Lung (tissue), 12 donors: ENCODE measurements around the gene KLK11. TPM values are rescaled to one million over a fixed set of nuclear protein-coding genes. Genes with fewer than 3 reads are reported as not detected.
A peak's percentile ranks its signal among the peaks of the same experiment; 100 is the strongest.

Experiments
- ATAC-seq: fragments of 200-7000 bp; cut with Tn5 transposase; one replicate; pipeline ENCODE4 v1.9.1; 2020; ENCODE audit warnings: moderate number of reproducible peaks; ENCODE audit not compliant: insufficient read depth, low FRiP score
- DNase-seq, 3 donors: peaks; one replicate each; pipeline ENCODE4 v3.0.0-alpha.2; 2013 to 2017
- H3K27ac ChIP-seq, 2 donors: one replicate each; pipeline ENCODE4 v1.5.1; 2013; ENCODE audit warnings: mild to moderate bottlenecking in 2 of 2, moderate library complexity in 2 of 2, control low read depth in 1 of 2, inconsistent platforms in 1 of 2, low read depth in 1 of 2, low read length in 1 of 2
- H3K27me3 ChIP-seq, 3 donors: one replicate each; pipeline ENCODE4 v1.5.1; 2013; ENCODE audit warnings: low read length in 2 of 3; ENCODE audit not compliant: control insufficient read depth in 3 of 3, insufficient read depth in 3 of 3
- H3K36me3 ChIP-seq, 4 donors: one replicate each; pipeline ENCODE4 v1.5.1; 2013; ENCODE audit warnings: low read length in 4 of 4, mild to moderate bottlenecking in 1 of 4, moderate library complexity in 1 of 4; ENCODE audit not compliant: control insufficient read depth in 4 of 4, insufficient read depth in 4 of 4
- H3K4me1 ChIP-seq, 5 donors: one replicate each; pipeline ENCODE4 v1.5.1; 2013; ENCODE audit warnings: low read length in 5 of 5, mild to moderate bottlenecking in 2 of 5, moderate library complexity in 1 of 5; ENCODE audit not compliant: control insufficient read depth in 5 of 5, insufficient read depth in 5 of 5
- H3K4me3 ChIP-seq: one replicate; pipeline ENCODE4 v1.5.1; 2013; ENCODE audit warnings: mild to moderate bottlenecking, control low read depth, moderate library complexity
- H3K9ac ChIP-seq, 2 donors: one replicate each; pipeline ENCODE4 v1.5.1; 2013; ENCODE audit warnings: low read length in 2 of 2, control low read depth in 1 of 2; ENCODE audit not compliant: insufficient read depth in 1 of 2
- H3K9me3 ChIP-seq, 4 donors: one replicate each; pipeline ENCODE4 v1.5.1; 2013; ENCODE audit warnings: low read length in 3 of 4, mild to moderate bottlenecking in 1 of 4, moderate library complexity in 1 of 4; ENCODE audit not compliant: control insufficient read depth in 4 of 4, insufficient read depth in 3 of 4
- CTCF ChIP-seq: IDR thresholded peaks from 2 replicates; pipeline ENCODE4 v1.5.1; 2012; ENCODE audit warnings: mild to moderate bottlenecking; ENCODE audit errors: control extremely low read depth, extremely low read depth
- WGBS, 2 donors: extraction: QIAGEN DNeasy Blood & Tissue Kit; methylation state at CpG; one replicate each; pipeline ENCODE4 v1.1.7; 2013; 5-methylcytosine and 5-hydroxymethylcytosine counted together
- polyA plus RNA-seq, 2 donors: library from polyadenylated mRNA; stranded (reverse); fragments of 200-250 nt; gene quantifications; one replicate each; pipeline ENCODE4 v1.2.1, GENCODE V29; 2013
- total RNA-seq, 2 donors: library from RNA; depleted of rRNA in 1 of 2; stranded (reverse); fragments of >200 nt in 1 of 2; gene quantifications; one replicate each; pipeline ENCODE4 v1.2.1, GENCODE V29; 2014 to 2021
- donor health status: control.
- donor health status: control.
- donor health status: Bipolar disorder and iron deficiency.
- donor health status: healthy.
- donor health status: DM: yes; HTN: yes; CAD: no.

Gene KLK11
- total and polyA plus RNA-seq, 4 donors, result 14.1 to 38.6 (median 19.5) TPM

- Histone ChIP-seq H3K27me3 (peaks cover 0 to 2% (median 0%) of the 10 kb centered on the region in 3 donors), H3K9me3 (no peaks in the 10 kb centered on the region), H3K36me3 (no peaks in the 10 kb centered on the region), H3K4me3 (no peak overlapping the region), H3K27ac (no peak overlapping the region), H3K4me1 (peaks cover 0 to 3% (median 0%) of the 10 kb centered on the region in 5 donors), H3K9ac (no peak overlapping the region)
- ATAC-seq (no peak), DNase-seq (peak; percentile 8 to 30 (median 17))
- WGBS, 2 donors, result 47 to 63% methylated on average over 4 to 9 of the region's 9 CpGs
- no peak for TF ChIP-seq CTCF
Measured at GRCh38 chr19:50974702-50975556, 51.5 kb downstream of the KLK11 start.

DNA sequence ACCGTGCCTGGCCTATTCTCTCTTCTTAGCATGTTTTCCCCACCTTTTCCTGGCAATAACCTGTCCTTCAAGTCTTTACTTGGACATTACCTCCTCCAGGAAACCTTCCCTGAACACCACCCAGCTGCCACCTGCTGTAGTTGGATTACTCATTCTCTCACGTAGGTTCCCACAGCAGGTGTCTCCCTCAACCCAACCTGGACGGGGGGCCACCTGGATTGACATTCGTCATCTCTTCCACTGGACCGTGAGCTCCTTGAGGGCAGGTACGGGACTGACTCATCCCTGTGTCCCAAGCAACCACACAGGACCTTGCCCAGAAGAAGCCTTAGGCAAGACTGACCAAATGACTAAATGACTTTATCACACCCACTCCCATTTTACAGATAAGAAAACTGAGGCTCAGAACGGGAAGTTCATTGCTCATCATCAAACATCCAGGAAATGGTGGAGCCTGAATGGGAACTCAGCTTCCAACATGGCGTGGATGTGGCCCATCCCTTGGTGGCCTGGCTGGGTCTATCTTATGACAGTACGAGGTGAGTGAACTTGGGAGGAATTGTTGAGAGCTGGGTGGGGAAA, 53.5 kb downstream of the KLK11 start:
- peaks cover 0 to 3% (median 0%) of the 10 kb centered on the region in 5 donors for H3K4me1 ChIP-seq
- no peak overlapping the region for H3K27ac ChIP-seq
- no peaks in the 10 kb centered on the region for H3K36me3 ChIP-seq
- no peak overlapping the region for H3K4me3 ChIP-seq
- no peak for TF ChIP-seq CTCF
- ATAC-seq, result no peak
- no peak for DNase-seq
- H3K9me3 ChIP-seq, result no peaks in the 10 kb centered on the region
- H3K9ac ChIP-seq, result no peak overlapping the region
- WGBS, 2 donors, result 75 to 78% methylated on average over 9 of the region's 9 CpGs
- no peaks in the 10 kb centered on the region for H3K27me3 ChIP-seq

Other genes starting within 250 kb of the KLK11 start
- gene ACP4, start 236.2 kb downstream of the KLK11 start, total RNA-seq, result not detected
- not detected for gene ACP4, start 236.2 kb downstream of the KLK11 start, polyA plus RNA-seq
- under 1 TPM in 1 of 2 donors, not detected in 1; 0.92 TPM for gene KLK1, start 202.8 kb downstream of the KLK11 start, total RNA-seq
- gene KLK1, start 202.8 kb downstream of the KLK11 start, polyA plus RNA-seq, result under 1 TPM; 0.25 to 0.83 TPM
- gene KLK15, start 193.0 kb downstream of the KLK11 start, total RNA-seq, result not detected
- gene KLK15, start 193.0 kb downstream of the KLK11 start, polyA plus RNA-seq, result not detected
- gene KLK3, start 171.7 kb downstream of the KLK11 start, total RNA-seq, result not detected
- not detected for gene KLK3, start 171.7 kb downstream of the KLK11 start, polyA plus RNA-seq
- not detected for gene KLK2, start 153.2 kb downstream of the KLK11 start, total RNA-seq
- gene KLK2, start 153.2 kb downstream of the KLK11 start, polyA plus RNA-seq, result not detected
- not detected for gene KLK4, start 115.2 kb downstream of the KLK11 start, total RNA-seq
- gene KLK4, start 115.2 kb downstream of the KLK11 start, polyA plus RNA-seq, result under 1 TPM; 0.03 to 0.26 TPM
- gene KLK5, start 73.6 kb downstream of the KLK11 start, total RNA-seq, result under 1 TPM in 1 of 2 donors, not detected in 1; 0.60 TPM
- gene KLK5, start 73.6 kb downstream of the KLK11 start, polyA plus RNA-seq, result under 1 TPM in 1 of 2 donors, not detected in 1; 0.06 TPM
- gene KLK6, start 57.0 kb downstream of the KLK11 start, total RNA-seq, result not detected
- gene KLK6, start 57.0 kb downstream of the KLK11 start, polyA plus RNA-seq, result not detected
- under 1 TPM in 1 of 2 donors, not detected in 1; 0.31 TPM for gene KLK7, start 42.7 kb downstream of the KLK11 start, total RNA-seq
- gene KLK7, start 42.7 kb downstream of the KLK11 start, polyA plus RNA-seq, result under 1 TPM; 0.05 to 0.14 TPM
- gene KLK8, start 25.0 kb downstream of the KLK11 start, total RNA-seq, result not detected
- under 1 TPM; 0.39 to 0.74 TPM for gene KLK8, start 25.0 kb downstream of the KLK11 start, polyA plus RNA-seq
- gene KLK10, start 6.9 kb downstream of the KLK11 start, total RNA-seq, result 10 to 100 TPM in 1 of 2 donors, 1 to 10 TPM in 1; 9.8 to 24.3 TPM
- 10 to 100 TPM; 15.5 to 34.2 TPM for gene KLK10, start 6.9 kb downstream of the KLK11 start, polyA plus RNA-seq
- 10 to 100 TPM in 1 of 2 donors, 1 to 10 TPM in 1; 7.3 to 14.4 TPM for gene KLK12, start 8.4 kb upstream of the KLK11 start, total RNA-seq
- gene KLK12, start 8.4 kb upstream of the KLK11 start, polyA plus RNA-seq, result 1 to 10 TPM; 1.9 to 9.5 TPM
- 1 to 10 TPM in 1 of 2 donors, under 1 TPM in 1; 0.65 to 9.3 TPM for gene KLK13, start 38.5 kb upstream of the KLK11 start, total RNA-seq
- 1 to 10 TPM; 1.7 to 4.5 TPM for gene KLK13, start 38.5 kb upstream of the KLK11 start, polyA plus RNA-seq
- gene KLK14, start 56.3 kb upstream of the KLK11 start, total RNA-seq, result 1 to 10 TPM in 1 of 2 donors, under 1 TPM in 1; 0.46 to 3.9 TPM
- gene KLK14, start 56.3 kb upstream of the KLK11 start, polyA plus RNA-seq, result 1 to 10 TPM in 1 of 2 donors, under 1 TPM in 1; 0.49 to 1.3 TPM
- 1 to 10 TPM; 3.2 to 9.8 TPM for gene CTU1, start 81.8 kb upstream of the KLK11 start, total RNA-seq
- gene CTU1, start 81.8 kb upstream of the KLK11 start, polyA plus RNA-seq, result 1 to 10 TPM; 2.5 to 4.4 TPM
- gene SIGLEC9, start 98.3 kb upstream of the KLK11 start, total RNA-seq, result 10 to 100 TPM in 1 of 2 donors, 1 to 10 TPM in 1; 4.5 to 25.7 TPM
- gene SIGLEC9, start 98.3 kb upstream of the KLK11 start, polyA plus RNA-seq, result 10 to 100 TPM in 1 of 2 donors, 1 to 10 TPM in 1; 4.3 to 57.0 TPM
- gene SIGLEC7, start 115.7 kb upstream of the KLK11 start, total RNA-seq, result 10 to 100 TPM in 1 of 2 donors, 1 to 10 TPM in 1; 6.3 to 13.4 TPM
- gene SIGLEC7, start 115.7 kb upstream of the KLK11 start, polyA plus RNA-seq, result 10 to 100 TPM in 1 of 2 donors, 1 to 10 TPM in 1; 2.1 to 29.3 TPM
- gene CD33, start 198.5 kb upstream of the KLK11 start, total RNA-seq, result 10 to 100 TPM in 1 of 2 donors, 1 to 10 TPM in 1; 7.0 to 20.2 TPM
- 10 to 100 TPM; 13.4 to 40.2 TPM for gene CD33, start 198.5 kb upstream of the KLK11 start, polyA plus RNA-seq
- gene SIGLECL1, start 224.5 kb upstream of the KLK11 start, total RNA-seq, result not detected
- gene SIGLECL1, start 224.5 kb upstream of the KLK11 start, polyA plus RNA-seq, result under 1 TPM in 1 of 2 donors, not detected in 1; 0.03 TPM